SK-N-DZ (cell line): ENCODE measurements around the gene SAA4. TPM values are rescaled to one million over a fixed set of nuclear protein-coding genes. Genes with fewer than 3 reads are reported as not detected.
"Not testable (repeated sequence)": the region's sequence is repeated elsewhere in the genome, so short reads cannot be mapped to it uniquely, and the experiment has no call there.

Experiments
- DNase-seq: peaks from one replicate; pipeline ENCODE4 v3.0.0-alpha.2; 2015; ENCODE audit warnings: low spot score
- polyA plus RNA-seq, 2 experiments: library from polyadenylated mRNA; depleted of rRNA; stranded (reverse); fragments of >200 nt; gene quantifications; 2 replicates each; pipeline ENCODE4 v1.2.3, GENCODE V29; 2014

The SAA4 gene
- polyA plus RNA-seq (2014; cell fraction: cytosol; rRNA removed) = not detected in 2 replicates
- not detected in 2 replicates for polyA plus RNA-seq (2014; cell fraction: nucleus; rRNA removed)

DNA sequence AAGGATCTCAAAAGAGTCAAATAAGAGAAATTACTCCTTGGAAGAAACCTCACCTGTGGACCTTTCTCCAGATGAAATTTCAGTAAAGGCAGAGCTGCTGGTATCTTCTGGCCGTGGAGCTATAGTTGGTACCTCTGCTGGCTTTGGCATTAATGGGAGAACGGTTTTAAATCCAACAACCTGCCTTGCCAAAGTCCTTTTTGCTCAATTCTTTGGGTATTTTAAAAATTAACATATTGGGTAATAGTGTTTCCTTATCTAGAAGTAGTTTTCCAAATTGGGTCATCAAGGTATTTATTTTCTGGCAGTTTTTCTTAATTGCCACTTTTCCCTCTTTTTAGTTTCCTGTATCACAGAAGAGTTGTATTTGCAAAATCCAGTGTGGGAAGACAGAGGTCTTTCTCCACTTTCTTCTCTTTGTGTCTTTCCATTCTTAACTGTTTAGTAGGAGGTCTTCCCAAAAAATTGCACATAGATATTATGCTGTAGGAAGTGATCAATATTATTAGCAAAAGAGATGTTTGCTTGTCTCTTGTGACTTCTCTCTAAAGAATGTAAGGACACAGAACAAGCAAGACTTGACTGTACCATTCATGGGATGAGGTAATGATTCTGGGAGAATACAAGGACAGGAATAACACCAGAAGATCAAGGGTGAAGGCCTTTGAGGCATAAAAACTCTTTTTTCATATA lies at the start of gene SAA4:
Gene SAA4 (minus strand): TSS at position 139 of the 693 bp plus-strand sequence. CDS start 876 bp downstream, outside the sequence.
- no peak for DNase-seq

DNA sequence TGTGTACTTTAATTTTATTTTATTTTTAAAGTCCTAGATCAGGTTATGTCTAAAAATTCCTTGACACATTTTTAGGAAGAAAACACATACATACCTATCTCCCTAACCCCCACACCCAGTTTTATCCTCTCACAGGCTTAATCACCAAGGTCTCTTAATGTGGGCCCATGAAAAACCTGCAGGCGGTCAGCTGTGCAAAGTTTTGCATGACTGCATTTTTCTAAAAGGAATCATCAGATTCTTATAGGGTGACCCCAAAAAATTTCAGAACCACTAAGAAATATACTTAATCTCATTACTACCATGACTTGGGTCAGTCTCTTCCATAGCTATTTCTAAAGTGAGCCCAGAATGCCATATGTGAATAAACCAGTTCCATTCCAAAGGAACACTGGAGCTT lies 49.2 kb upstream of the SAA4 start:
- no peak for DNase-seq

DNA sequence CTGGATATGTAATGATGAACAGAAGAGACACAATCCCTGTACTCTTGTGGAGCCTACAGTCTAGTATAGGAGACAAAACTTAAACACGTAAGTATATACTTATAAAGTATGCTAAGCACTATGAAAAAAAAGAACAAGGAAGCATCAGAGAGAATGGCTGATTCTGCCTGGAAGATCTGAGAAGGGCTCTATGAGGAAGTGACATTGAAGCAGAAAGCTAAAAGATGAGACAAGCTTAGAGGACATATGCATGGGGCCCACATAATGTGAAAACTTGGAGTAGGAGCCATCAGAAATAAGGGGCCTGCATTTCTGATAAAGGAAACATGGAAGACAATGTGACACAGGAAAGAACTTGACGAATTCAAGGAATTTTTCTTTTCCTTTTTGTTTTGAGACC lies 46.0 kb upstream of the SAA4 start:
- no peak for DNase-seq

- no peak for DNase-seq
Observed at GRCh38 chr11:18280438-18281045, 43.9 kb upstream of the SAA4 start.

- DNase-seq = no peak
Observed at GRCh38 chr11:18277565-18278271, 41.1 kb upstream of the SAA4 start.

GRCh38 chr11:18271206-18271605 lies 34.6 kb upstream of the SAA4 start:
- no peak for DNase-seq

- no peak for DNase-seq
Observed at GRCh38 chr11:18270102-18270501, 33.5 kb upstream of the SAA4 start.

- not testable (repeated sequence) for DNase-seq
Observed at GRCh38 chr11:18269252-18269651, 32.6 kb upstream of the SAA4 start.

- not testable (repeated sequence) for DNase-seq
Observed at GRCh38 chr11:18267335-18268133, 30.9 kb upstream of the SAA4 start.

DNA sequence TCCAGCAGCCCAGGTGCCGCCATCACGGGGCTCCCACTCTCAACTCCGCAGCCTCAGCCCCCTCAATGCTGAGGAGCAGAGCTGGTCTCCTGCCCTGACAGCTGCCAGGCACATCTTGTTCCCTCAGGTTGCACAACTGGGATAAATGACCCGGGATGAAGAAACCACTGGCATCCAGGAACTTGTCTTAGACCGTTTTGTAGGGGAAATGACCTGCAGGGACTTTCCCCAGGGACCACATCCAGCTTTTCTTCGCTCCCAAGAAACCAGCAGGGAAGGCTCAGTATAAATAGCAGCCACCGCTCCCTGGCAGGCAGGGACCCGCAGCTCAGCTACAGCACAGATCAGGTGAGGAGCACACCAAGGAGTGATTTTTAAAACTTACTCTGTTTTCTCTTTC lies 29.3 kb upstream of the SAA4 start, which contains the start of gene SAA1:
Gene SAA1 (plus strand): TSS at position 316 of the 400 bp plus-strand sequence. CDS start 624 bp downstream, outside the sequence.
- DNase-seq = no peak

DNA sequence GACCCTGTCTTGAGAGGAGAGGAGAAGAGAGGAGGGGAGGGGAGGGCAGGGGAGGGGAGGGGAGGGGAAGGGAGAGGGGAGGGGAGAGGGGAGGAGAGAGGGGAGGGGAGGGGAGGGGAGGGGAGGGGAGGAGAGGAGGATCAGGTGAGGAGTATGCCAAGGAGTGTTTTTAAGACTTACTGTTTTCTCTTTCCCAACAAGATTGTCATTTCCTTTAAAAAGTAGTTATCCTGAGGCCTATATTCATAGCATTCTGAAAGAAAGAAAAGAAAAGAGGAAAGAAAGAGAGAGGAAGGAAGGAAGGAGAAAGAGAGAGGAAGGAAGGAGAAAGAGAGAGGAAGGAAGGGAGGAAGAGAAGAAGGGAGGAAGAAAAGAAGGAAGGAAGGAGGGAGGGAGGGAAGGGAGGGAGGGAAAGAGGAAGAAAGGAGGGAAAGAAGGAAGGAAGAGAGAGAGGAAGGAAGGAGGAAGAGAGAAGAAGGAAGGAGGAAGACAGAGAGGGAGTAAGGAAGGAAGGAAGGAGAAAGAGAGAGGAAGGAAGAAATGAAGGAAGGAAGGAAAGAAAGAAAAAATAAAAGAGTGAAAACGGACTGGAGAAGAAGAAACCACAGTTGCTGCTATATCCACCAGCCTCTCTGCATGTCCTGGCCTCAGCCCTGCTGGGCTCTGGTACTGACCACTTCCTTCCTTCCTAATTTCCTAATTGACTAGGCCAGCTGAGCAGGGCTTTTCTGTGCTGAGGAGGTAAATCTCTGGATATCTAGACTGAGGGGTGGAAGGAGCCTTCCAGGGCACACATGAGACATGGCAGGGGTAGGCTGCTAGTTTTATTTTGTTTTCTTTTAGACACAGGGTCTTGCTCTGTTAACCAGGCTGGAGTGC lies 28.3 kb upstream of the SAA4 start:
- no peak for DNase-seq

- DNase-seq = no peak
Observed at GRCh38 chr11:18264035-18264434, 27.4 kb upstream of the SAA4 start.

- DNase-seq = not testable (repeated sequence)
Observed at GRCh38 chr11:18262681-18263350, 26.2 kb upstream of the SAA4 start.

DNA sequence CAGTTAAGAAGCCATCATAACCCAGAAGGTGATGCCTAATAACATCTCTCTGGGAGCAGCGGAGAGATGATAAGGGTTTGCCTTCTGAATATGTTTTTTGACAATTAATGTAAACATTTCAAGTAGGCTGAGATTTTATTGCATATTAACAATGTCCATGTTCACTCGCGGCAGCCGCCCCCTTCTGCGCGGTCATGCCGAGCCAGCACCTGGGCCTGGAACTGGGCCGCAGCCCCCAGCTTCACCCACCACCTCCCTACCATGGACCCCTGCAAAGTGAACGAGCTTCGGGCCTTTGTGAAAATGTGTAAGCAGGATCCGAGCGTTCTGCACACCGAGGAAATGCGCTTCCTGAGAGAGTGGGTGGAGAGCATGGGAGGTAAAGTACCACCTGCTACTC lies 25.1 kb upstream of the SAA4 start:
- DNase-seq = no peak

DNA sequence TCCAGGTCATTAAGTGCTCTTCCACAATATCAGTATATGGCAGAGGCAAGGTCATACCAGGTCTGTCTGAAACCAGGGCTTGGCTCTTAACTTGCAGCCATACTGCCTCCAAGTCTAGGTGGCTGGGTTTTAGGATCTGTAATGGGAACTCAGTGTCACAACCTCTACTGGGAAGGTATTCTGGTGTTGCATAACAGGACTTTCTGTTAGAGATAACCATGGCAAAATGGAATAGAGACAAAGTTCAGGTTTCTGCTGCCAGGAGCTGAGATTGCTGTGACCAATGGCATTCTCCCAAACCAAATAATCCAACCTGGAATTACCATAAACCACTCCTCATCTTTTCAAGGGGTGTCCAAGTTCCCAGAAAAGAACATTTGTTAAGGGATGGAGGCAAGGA lies 22.7 kb upstream of the SAA4 start:
- DNase-seq = no peak

DNA sequence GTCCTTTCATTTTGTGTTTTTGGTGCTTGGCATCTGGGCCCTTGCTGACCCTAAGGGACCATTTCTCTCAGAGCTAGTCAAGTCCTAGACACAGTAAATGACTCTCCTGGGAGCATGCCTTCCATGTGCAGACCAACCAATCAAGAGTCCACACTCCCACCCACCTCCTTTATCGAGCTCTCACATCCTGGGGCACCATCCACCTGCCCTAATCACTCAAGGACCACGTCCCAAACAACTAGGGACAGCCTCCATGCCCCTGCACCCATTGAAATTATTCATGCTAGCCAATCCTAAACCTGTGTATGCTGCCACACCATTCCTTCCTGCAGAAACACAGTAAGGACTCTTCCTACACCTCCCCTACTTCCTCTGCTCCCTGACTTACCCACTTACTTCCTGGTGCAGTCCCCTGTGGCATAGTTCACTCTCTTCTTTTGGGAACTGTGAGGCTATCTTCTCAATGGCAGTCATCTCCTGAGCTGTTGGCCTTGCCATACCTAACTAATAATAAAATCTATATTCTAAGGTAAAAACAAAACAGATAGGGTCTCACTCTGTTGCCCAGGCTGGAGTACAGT lies 18.3 kb upstream of the SAA4 start:
- no peak for DNase-seq

DNA sequence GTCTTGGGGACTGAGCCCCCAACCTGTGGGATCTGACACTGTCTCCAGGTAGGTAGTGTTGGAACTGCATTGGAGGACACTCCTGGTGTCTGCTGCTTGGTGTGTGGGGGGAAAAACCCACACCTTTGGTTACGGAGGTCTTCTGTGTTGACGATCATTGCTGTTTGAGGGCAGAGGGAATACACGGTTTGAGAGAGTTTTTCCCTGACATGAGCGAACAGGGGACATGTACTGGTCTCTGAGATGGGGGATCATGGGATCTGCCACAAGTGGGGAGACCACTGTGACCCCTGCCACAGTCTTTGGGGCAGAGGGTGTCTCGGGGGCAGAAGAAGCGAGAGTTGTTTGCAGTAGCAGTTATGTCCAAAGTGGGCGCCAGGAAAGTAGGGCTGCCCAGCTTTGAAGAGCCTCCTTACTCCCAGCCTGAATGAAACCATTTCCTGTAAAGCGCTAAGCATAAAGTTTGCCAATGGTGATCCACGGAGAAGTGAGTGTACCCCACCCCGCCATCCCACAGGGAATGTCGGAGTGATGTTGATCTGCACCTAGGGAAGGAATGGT lies 17.3 kb upstream of the SAA4 start:
- no peak for DNase-seq

GRCh38 chr11:18253233-18253632 lies 16.6 kb upstream of the SAA4 start:
- no peak for DNase-seq

DNA sequence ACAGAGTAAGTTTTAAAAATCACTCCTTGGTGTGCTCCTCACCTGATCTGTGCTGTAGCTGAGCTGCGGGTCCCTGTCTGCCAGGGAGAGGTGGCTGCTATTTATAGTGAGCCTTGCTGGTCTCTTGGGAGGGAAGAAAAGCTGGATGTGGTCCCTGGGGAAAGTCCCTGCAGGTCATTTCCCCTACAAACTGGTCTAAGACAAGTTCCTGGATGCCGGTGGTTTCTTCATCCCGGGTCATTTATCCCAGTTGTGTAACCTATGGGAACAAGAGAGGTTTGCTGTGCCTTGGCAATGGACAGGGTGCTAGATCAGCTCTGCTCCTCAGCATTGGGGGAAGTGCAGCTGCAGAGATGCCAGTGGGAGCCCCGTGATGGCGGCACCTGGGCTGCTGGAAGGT lies 12.0 kb upstream of the SAA4 start, which contains the start of gene SAA2:
Gene SAA2 (minus strand): TSS at position 108 of the 400 bp plus-strand sequence. CDS start 657 bp downstream, outside the sequence.
- DNase-seq = no peak
